HS-5 (cell line): ENCODE data around the gene TRAPPC10.
"Not testable (repeated sequence)": the region's sequence is repeated elsewhere in the genome, so short reads cannot be mapped to it uniquely, and the experiment has no call there.

ENCODE experiments used
- DNase-seq: peaks from one replicate; pipeline ENCODE4 v3.0.0-alpha.2; 2012; ENCODE audit warnings: low read depth

The TRAPPC10 gene

DNA sequence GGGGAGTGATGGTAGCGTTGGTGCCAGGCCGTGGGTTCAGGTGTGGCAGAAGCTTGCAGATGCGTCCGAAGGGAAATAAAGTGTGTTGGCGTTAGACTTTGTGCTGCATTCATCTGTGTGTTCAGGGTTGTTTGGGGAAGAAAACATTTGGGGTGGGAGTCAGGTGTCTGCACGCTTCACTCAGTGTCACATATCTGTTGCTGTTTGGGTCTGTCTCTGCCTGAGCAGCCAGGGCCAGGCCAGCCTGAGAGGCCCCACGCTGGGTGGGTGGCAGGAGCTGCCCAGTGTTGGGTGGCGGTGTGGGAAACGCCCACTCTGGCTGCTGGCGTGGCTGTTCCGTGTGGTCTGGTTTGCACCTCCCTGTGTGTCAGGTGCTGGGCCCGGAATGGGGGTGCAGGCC, 133.5 kb downstream of the TRAPPC10 start:
- DNase-seq, result not testable (repeated sequence)

GRCh38 chr21:44147108-44147507, 135.0 kb downstream of the TRAPPC10 start:
- not testable (repeated sequence) for DNase-seq

DNA sequence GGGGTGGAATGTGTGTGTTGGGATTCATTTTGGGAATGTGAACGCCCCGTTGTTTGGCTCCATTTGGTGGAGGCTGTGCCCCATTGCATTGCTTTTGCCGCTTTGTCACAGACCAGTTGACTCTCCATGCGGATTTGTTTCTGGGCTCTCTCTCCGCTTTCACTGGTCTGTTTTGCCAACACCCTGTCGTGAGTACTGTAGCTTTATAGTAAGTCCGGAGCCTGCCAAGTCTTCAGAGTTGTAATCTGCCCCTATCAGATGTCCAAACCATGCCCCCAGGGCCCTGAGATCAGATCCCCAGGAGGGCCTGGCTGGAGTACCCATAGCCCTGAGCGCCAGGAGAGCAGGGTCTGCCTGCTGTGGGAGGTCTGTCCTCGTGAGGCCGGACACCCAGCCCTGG, 138.1 kb downstream of the TRAPPC10 start:
- not testable (repeated sequence) for DNase-seq

DNA sequence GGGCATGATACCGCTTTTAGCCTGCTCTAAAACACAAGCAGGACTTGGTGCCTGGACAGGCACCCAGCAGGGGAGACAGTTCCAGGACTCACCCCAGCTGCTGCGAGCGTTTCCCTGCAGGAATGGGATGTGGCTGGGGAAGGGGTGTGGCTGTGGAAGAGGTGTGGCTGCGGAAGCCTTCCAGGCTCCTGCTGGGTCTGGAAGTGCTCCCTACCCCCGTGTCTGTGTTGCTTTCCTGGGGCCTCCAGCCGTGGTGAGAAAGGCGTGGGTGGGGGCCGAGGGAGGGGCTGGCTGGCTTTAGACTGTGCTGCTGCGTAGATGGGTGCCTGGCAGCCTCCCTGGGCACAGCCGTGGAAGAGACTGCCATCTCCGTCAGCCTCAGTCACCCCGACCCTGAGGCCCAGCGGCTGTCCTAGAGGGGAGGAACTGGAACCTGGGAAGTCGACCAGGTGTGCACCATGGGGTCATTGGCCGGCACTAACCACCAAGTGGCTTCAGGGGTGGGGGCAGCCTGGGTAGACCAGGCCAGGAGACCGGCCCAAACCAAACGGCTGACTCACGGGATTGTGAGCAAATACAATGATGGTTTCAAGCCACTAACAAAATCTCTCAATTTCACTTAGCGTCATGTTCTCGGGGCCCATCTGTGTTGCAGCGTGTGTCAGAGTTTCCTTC, 141.2 kb downstream of the TRAPPC10 start:
- not testable (repeated sequence) for DNase-seq

DNA sequence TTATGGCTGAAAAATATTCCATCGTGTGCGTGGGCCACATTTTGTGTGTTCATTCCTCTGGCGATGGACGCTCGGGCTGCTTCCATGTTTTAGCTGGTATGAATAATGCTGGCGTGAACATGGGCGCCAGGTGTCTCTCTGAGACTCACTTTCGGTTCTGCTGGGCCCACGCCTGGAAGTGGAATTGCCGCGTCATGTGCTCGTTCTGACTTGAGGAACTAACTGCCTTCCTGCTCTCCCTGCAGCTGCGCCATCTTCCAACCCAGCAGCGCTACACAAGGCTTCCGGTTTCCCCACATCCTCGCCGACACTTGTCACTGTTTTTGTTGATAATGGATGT, 141.8 kb downstream of the TRAPPC10 start:
- not testable (repeated sequence) for DNase-seq

DNA sequence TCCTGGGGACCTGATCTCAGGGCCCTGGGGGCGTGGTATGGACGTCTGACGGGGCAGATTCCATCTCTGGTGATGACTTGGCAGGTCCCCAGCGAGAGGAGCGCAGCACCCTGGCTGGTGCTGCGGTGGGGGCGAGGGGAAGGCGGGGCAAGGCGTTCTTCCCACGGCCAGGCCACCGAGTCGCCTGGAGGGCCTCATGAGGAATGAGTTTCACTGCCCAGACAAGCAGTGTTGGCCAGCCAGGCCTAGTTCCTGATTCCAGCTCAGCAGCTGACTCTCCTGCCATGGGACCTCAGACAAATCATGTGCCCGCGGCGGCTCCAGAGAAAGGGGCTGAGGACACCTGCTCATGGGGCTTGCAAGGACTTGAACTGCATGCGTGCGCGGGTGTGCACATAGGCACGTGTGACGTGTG, 142.7 kb downstream of the TRAPPC10 start:
- not testable (repeated sequence) for DNase-seq

DNA sequence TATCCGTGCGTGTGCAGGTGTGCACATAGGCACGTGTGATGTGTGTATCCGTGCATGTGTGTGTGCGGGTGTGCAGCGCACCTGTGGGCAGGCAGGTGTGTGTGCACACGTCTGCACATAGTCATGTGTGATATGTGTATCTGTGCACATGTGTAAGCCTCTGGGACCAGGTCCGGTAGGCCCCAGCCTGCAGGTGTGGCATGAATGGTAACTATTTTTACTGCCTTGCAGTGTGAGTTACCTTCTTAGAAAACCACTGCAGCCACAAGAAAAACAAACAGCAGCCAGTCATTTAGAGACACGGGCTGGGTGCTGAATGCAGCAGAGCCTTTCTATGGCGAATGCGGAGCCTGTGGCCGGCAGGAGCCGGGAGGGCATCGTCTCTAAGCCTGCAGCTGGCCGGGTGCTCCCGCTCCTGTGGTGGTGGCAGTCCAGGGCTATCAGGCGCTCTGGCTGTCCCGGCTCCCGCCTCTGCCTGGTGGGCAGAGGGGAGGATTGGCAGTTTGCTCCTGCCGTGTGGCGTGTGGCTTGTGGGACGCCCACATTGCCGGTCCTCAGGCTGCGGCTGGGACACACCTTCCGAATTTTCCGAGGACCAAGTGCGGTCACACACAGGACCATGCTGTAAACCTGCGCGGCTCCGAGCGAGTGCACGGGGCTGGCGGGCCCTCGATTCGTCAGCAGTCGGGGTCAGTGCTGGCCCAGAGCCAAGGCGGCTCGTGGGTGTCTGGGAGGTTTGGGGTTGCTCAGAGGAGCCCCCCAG, 143.3 kb downstream of the TRAPPC10 start:
- not testable (repeated sequence) for DNase-seq

GRCh38 chr21:44155994-44156380, 143.9 kb downstream of the TRAPPC10 start:
- DNase-seq, result not testable (repeated sequence)
